ENCODE data around the gene TMEM119. TPM values are rescaled to one million over a fixed set of nuclear protein-coding genes. Genes with fewer than 3 reads are reported as not detected.
A peak's percentile ranks its signal among the peaks of the same experiment; 100 is the strongest.

The TMEM119 gene
- polyA plus RNA-seq, 1 of the 3 experiments (the other 2 are of a cell fraction), result 25.7 TPM

GRCh38 chr12:108612788-108613282 is 15.0 kb upstream of the TMEM119 start (continued):
- no peak for TF ChIP-seq PBX3 (IDR thresholded peaks at IDR 0.05)
- no peak for TF ChIP-seq CHD2 (IDR thresholded peaks at IDR 0.05; ENCODE audit: low read length, partially characterized antibody)
- no peak for TF ChIP-seq RCOR1 (IDR thresholded peaks at IDR 0.05; ENCODE audit: low read length)
- no peak for TF ChIP-seq MEF2A (IDR thresholded peaks at IDR 0.05; ENCODE audit: borderline replicate concordance, low read depth)
- no peak for TF ChIP-seq GABPA (IDR thresholded peaks at IDR 0.05; ENCODE audit: low read depth)

- Histone ChIP-seq H3K9me3 (no peaks in the 10 kb centered on the region), H3K4me1 (ENCODE audit: control insufficient read depth in 1 of 2, insufficient read depth in 2 of 2, low read depth in 1 of 2, low read length in 1 of 2) (peaks cover 7 to 12% of the 10 kb centered on the region in 2 experiments; a peak in 3 of 4 replicates), H3K9me2 (no peaks in the 10 kb centered on the region), H2AFZ (ENCODE audit: low read depth) (no peak overlapping the region), H3K9ac (no peak overlapping the region), H3K79me2 (ENCODE audit: insufficient read depth) (no peaks in the 10 kb centered on the region), H3K4me2 (no peak overlapping the region), H3K4me3 (ENCODE audit: low read depth in 2 of 2, low read length in 1 of 2) (no peak overlapping the region), H3K36me3 (replicated peaks in 1 of 2; ENCODE audit: control insufficient read depth in 1 of 2, insufficient read depth in 2 of 2, low read length in 1 of 2) (no peaks in the 10 kb centered on the region), H3K27ac (ENCODE audit: low read depth in 2 of 2, low read length in 1 of 2) (peak overlapping the region in 1 of 2 experiments; percentile 61; a peak in 1 of 4 replicates), H3F3A (replicated peaks; ENCODE audit: insufficient read depth) (peaks cover 6% of the 10 kb centered on the region), H3K27me3 (ENCODE audit: insufficient read depth) (no peaks in the 10 kb centered on the region), H4K20me1 (ENCODE audit: insufficient read depth) (no peaks in the 10 kb centered on the region)
- POLR2A ChIA-PET, result no interaction called here
- peak; percentile 56 for DNase-seq
- CTCF ChIA-PET, result interaction anchor here (1.0 to 19.2 kb wide), 2 partner anchors 27 to 45 kb away, joined by 4 to 503 read pairs; partner anchors contain the start of genes ISCU and SART3
- 53% methylated on average over 5 of the region's 5 CpGs for WGBS (ENCODE audit: low lambda C conversion rate)
- TF ChIP-seq POLR2AphosphoS5 (IDR thresholded peaks at IDR 0.05; ENCODE audit: low read depth, low read length) (no peak), NRF1 (IDR thresholded peaks at IDR 0.05; ENCODE audit: low read depth, low read length) (no peak), REST (IDR thresholded peaks at IDR 0.05; ENCODE audit: low read depth, low read length) (no peak), GATA2 (CRISPR knock-in tag; IDR thresholded peaks at IDR 0.05) (no peak), CHD2 (IDR thresholded peaks at IDR 0.05; ENCODE audit: low read length, partially characterized antibody) (no peak), FOSL2 (IDR thresholded peaks at IDR 0.05; ENCODE audit: borderline replicate concordance, low read depth) (peak; percentile 85), SMC3 (IDR thresholded peaks at IDR 0.05; ENCODE audit: low read depth, low read length) (no peak), GABPA (IDR thresholded peaks at IDR 0.05; ENCODE audit: low read depth) (no peak), RCOR1 (IDR thresholded peaks at IDR 0.05; ENCODE audit: low read length) (no peak), TCF12 (IDR thresholded peaks at IDR 0.05) (peak; percentile 61), EP300 (IDR thresholded peaks at IDR 0.05; ENCODE audit: borderline replicate concordance in 1 of 2, low read depth in 1 of 2, low read length in 1 of 2) (peak in 1 of 2 experiments; percentile 48; a peak in 1 of 4 replicates), NFIC (IDR thresholded peaks at IDR 0.05; ENCODE audit: borderline replicate concordance) (no peak), JUND (IDR thresholded peaks at IDR 0.05) (peak; percentile 72; the same call in 1 of the 2 replicates), CTCF (IDR thresholded peaks at IDR 0.05) (peak; percentile 66), PBX3 (IDR thresholded peaks at IDR 0.05) (peak; percentile 75), TEAD4 (IDR thresholded peaks at IDR 0.05; ENCODE audit: borderline replicate concordance, insufficient read depth) (no peak), IRF3 (IDR thresholded peaks at IDR 0.05; ENCODE audit: low read depth, low read length) (no peak), USF2 (IDR thresholded peaks at IDR 0.05; ENCODE audit: borderline replicate concordance, low read depth, low read length) (no peak)
These were observed 14.1 kb upstream of the TMEM119 start for GRCh38 chr12:108611884-108612415.
